ENCODE data around the gene PARD3. TPM values are rescaled to one million over a fixed set of nuclear protein-coding genes. Genes with fewer than 3 reads are reported as not detected.

The PARD3 gene
- total and polyA plus RNA-seq, 7 experiments from 2014 or later = 0.19 to 1.2 (median 0.43) TPM

DNA sequence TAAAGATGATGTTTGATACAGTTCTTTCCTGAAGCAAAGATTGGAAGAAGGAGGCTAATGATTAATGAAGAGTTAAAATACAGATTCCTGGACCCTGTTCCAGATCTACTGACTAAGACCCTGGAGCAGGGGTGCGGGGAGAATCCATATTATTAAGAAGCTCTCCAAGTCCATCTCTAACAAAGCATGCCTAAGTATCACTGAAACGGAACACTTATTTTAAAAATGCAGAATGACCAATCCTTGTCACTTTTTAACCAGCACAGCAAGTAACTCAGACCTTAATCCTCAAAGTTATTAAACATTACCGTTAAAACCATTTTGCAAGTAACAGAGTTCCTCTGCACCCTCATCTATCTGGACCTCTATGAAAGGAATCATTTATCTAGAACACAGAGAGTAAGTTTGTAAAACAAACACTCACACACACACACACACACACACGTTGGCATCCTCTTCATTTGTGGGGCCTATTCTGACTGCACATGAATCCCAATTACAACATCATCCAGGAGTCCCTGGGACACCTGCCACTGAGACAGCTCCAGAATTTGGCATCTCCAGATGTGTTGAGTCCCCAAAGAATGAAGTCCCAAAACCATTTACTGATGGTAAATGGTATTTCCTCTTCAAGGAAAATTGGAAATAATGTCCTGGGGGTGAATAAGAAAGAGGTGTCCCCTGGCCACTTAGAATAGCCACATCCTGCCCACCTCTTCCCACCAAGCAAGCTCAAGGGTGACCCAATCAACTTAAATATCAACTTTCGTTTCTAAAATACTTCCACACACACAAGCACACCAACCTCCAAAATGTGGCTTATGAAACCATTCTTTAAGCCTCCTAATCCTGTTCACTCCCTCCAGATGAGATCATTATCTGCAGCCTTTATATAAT, 117.5 kb downstream of the PARD3 start:
- H3K27ac Mint-ChIP-seq = no peak overlapping the region
- H3K9me3 Mint-ChIP-seq = peaks cover 0 to 1% (median 0%) of the 10 kb centered on the region in 11 donors
- no peaks in the 10 kb centered on the region for H3K27me3 ChIP-seq (ENCODE audit: control insufficient read depth in 2 of 2, insufficient read depth in 2 of 2, low read length in 2 of 2)
- H3K27me3 Mint-ChIP-seq = peaks cover 0 to 16% (median 6%) of the 10 kb centered on the region in 5 donors
- H3K9me3 ChIP-seq (ENCODE audit: control insufficient read depth in 2 of 3, low read length in 3 of 3) = no peaks in the 10 kb centered on the region
- H3K4me3 ChIP-seq (ENCODE audit: low read length) = no peak overlapping the region
- H3K36me3 ChIP-seq (ENCODE audit: control insufficient read depth in 2 of 3, insufficient read depth in 3 of 3, low read length in 3 of 3) = no peaks in the 10 kb centered on the region
- ATAC-seq = no peak
- intact Hi-C loops (cut with micrococcal nuclease) = no loop called here
- H3K4me1 ChIP-seq (ENCODE audit: control insufficient read depth in 2 of 2, insufficient read depth in 2 of 2, low read length in 2 of 2) = no peaks in the 10 kb centered on the region
- POLR2A ChIA-PET = no interaction called here
- peaks cover 0 to 10% (median 0%) of the 10 kb centered on the region in 7 donors for H3K4me1 Mint-ChIP-seq
- CTCF ChIA-PET = no interaction called here
- no peak for DNase-seq
- no peak overlapping the region for H3K27ac ChIP-seq (ENCODE audit: low read depth, low read length)
- no peak overlapping the region for H3K4me3 Mint-ChIP-seq
- H3K36me3 Mint-ChIP-seq = no peaks in the 10 kb centered on the region

- intact Hi-C loops (cut with micrococcal nuclease) = no loop called here
- H3K9me3 Mint-ChIP-seq = peaks cover 0 to 2% (median 0%) of the 10 kb centered on the region in 11 donors
- Histone ChIP-seq H3K27me3 (ENCODE audit: control insufficient read depth in 2 of 2, insufficient read depth in 2 of 2, low read length in 2 of 2) (no peaks in the 10 kb centered on the region), H3K27ac (ENCODE audit: low read depth, low read length) (no peak overlapping the region), H3K36me3 (ENCODE audit: control insufficient read depth in 2 of 3, insufficient read depth in 3 of 3, low read length in 3 of 3) (no peaks in the 10 kb centered on the region), H3K4me3 (ENCODE audit: low read length) (no peak overlapping the region), H3K9me3 (ENCODE audit: control insufficient read depth in 2 of 3, low read length in 3 of 3) (no peaks in the 10 kb centered on the region), H3K4me1 (ENCODE audit: control insufficient read depth in 2 of 2, insufficient read depth in 2 of 2, low read length in 2 of 2) (no peaks in the 10 kb centered on the region)
- DNase-seq (no peak), ATAC-seq (no peak)
- no peak overlapping the region for H3K27ac Mint-ChIP-seq
- peaks cover 0 to 10% (median 0%) of the 10 kb centered on the region in 7 donors for H3K4me1 Mint-ChIP-seq
- POLR2A ChIA-PET = no interaction called here
- no peaks in the 10 kb centered on the region for H3K36me3 Mint-ChIP-seq
- H3K27me3 Mint-ChIP-seq = peaks cover 0 to 12% (median 6%) of the 10 kb centered on the region in 5 donors
- no peak overlapping the region for H3K4me3 Mint-ChIP-seq
- CTCF ChIA-PET = no interaction called here
Observed at GRCh38 chr10:34696423-34696822, 118.7 kb downstream of the PARD3 start.

DNA sequence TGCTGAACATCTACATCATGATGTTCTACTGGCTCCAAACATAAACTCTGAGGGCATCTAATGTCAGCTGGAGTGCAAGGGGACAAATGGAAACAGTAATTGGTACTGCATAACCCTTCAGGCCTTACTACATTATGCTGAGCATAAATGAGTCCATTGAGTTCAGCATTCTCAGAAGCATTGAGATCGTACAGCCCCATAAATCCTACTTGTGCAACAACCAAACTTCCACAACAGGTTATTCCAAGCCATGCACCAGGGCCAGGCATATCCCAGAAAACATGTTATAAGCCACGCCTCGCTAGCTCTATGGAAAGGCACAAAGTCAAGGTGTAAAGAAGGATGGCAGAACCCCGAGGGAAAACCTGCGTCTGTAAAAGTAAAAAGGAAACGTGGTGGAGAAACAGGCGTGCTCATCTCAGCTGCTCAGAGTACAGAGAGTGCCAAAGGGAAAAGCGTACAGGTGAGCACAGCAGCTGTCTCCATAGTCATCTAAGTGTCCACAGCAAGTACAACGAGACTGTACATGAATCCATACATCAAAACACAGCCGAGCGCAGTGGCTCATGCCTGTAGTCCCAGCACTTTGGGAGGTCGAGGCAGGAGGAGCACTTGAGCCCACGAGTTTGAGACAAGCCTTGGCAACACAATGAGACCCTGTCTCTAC, 124.6 kb downstream of the PARD3 start:
- ATAC-seq (no peak), DNase-seq (no peak)
- Histone ChIP-seq H3K4me3 (ENCODE audit: low read length) (no peak overlapping the region), H3K9me3 (ENCODE audit: control insufficient read depth in 2 of 3, low read length in 3 of 3) (no peaks in the 10 kb centered on the region), H3K36me3 (ENCODE audit: control insufficient read depth in 2 of 3, insufficient read depth in 3 of 3, low read length in 3 of 3) (no peaks in the 10 kb centered on the region), H3K27ac (ENCODE audit: low read depth, low read length) (no peak overlapping the region), H3K4me1 (ENCODE audit: control insufficient read depth in 2 of 2, insufficient read depth in 2 of 2, low read length in 2 of 2) (no peaks in the 10 kb centered on the region), H3K27me3 (ENCODE audit: control insufficient read depth in 2 of 2, insufficient read depth in 2 of 2, low read length in 2 of 2) (no peaks in the 10 kb centered on the region)
- Mint-ChIP-seq H3K36me3 (no peaks in the 10 kb centered on the region), H3K27ac (no peak overlapping the region), H3K4me3 (no peak overlapping the region), H3K27me3 (peaks cover 0 to 3% (median 0%) of the 10 kb centered on the region in 5 donors), H3K4me1 (no peaks in the 10 kb centered on the region), H3K9me3 (peaks cover 0 to 5% (median 0%) of the 10 kb centered on the region in 11 donors)
- intact Hi-C loops (cut with micrococcal nuclease) = no loop called here
- ChIA-PET CTCF (no interaction called here), POLR2A (no interaction called here)

GRCh38 chr10:34689053-34689452, 126.0 kb downstream of the PARD3 start:
- ChIA-PET POLR2A (no interaction called here), CTCF (no interaction called here)
- H3K9me3 Mint-ChIP-seq = peaks cover 0 to 5% (median 0%) of the 10 kb centered on the region in 11 donors
- DNase-seq (no peak), ATAC-seq (no peak)
- H3K4me1 Mint-ChIP-seq = no peaks in the 10 kb centered on the region
- intact Hi-C loops (cut with micrococcal nuclease) = no loop called here
- Histone ChIP-seq H3K9me3 (ENCODE audit: control insufficient read depth in 2 of 3, low read length in 3 of 3) (no peaks in the 10 kb centered on the region), H3K27me3 (ENCODE audit: control insufficient read depth in 2 of 2, insufficient read depth in 2 of 2, low read length in 2 of 2) (no peaks in the 10 kb centered on the region), H3K4me1 (ENCODE audit: control insufficient read depth in 2 of 2, insufficient read depth in 2 of 2, low read length in 2 of 2) (no peaks in the 10 kb centered on the region), H3K4me3 (ENCODE audit: low read length) (no peak overlapping the region), H3K27ac (ENCODE audit: low read depth, low read length) (no peak overlapping the region), H3K36me3 (ENCODE audit: control insufficient read depth in 2 of 3, insufficient read depth in 3 of 3, low read length in 3 of 3) (no peaks in the 10 kb centered on the region)
- H3K4me3 Mint-ChIP-seq = no peak overlapping the region
- no peak overlapping the region for H3K27ac Mint-ChIP-seq
- no peaks in the 10 kb centered on the region for H3K36me3 Mint-ChIP-seq
- H3K27me3 Mint-ChIP-seq = peaks cover 0 to 3% (median 0%) of the 10 kb centered on the region in 5 donors

DNA sequence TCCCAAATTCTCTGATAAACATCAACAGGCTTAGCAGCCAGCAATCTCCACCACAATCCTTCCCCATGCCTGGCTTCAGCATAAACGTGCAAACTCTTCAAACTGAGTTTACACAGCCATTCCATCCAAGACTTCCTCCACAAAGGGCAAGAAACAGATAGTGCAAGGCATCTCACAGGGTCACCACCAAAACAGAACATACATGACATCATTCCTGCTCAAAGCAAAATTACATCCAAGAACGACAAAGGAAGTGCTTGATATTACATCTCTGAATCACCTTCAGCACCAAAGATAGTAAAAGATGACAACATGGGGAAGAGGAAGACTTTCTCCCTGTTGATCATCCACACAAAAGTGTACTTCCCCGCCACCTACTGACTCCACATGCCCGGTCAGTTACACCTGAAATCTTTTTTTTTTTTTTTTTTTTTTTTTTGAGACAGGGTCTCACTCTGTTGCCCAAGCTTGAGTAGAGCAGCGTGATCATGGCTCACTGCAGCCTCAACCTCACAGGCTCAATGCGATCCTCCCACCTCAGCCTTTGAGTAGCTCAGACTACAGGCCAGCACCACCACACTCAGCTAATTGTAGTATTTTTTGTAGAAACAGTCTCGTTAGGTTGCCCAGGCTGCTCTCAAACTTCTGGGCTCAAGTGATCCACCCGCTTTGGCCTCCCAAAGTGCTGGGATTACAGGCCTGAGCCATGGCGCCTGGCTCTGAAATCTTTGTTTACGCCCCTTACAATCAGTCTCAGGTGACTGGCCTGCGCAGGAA, 127.5 kb downstream of the PARD3 start:
- Histone ChIP-seq H3K4me3 (ENCODE audit: low read length) (no peak overlapping the region), H3K9me3 (ENCODE audit: control insufficient read depth in 2 of 3, low read length in 3 of 3) (no peaks in the 10 kb centered on the region), H3K27me3 (ENCODE audit: control insufficient read depth in 2 of 2, insufficient read depth in 2 of 2, low read length in 2 of 2) (no peaks in the 10 kb centered on the region), H3K36me3 (ENCODE audit: control insufficient read depth in 2 of 3, insufficient read depth in 3 of 3, low read length in 3 of 3) (no peaks in the 10 kb centered on the region), H3K4me1 (ENCODE audit: control insufficient read depth in 2 of 2, insufficient read depth in 2 of 2, low read length in 2 of 2) (no peaks in the 10 kb centered on the region), H3K27ac (ENCODE audit: low read depth, low read length) (no peak overlapping the region)
- ChIA-PET POLR2A (no interaction called here), CTCF (no interaction called here)
- Mint-ChIP-seq H3K4me1 (no peaks in the 10 kb centered on the region), H3K27ac (no peak overlapping the region), H3K27me3 (peaks cover 0 to 7% (median 0%) of the 10 kb centered on the region in 5 donors), H3K9me3 (peaks cover 0 to 3% (median 0%) of the 10 kb centered on the region in 11 donors), H3K4me3 (no peak overlapping the region), H3K36me3 (no peaks in the 10 kb centered on the region)
- intact Hi-C loops (cut with micrococcal nuclease) = no loop called here
- DNase-seq = no peak
- ATAC-seq = no peak

DNA sequence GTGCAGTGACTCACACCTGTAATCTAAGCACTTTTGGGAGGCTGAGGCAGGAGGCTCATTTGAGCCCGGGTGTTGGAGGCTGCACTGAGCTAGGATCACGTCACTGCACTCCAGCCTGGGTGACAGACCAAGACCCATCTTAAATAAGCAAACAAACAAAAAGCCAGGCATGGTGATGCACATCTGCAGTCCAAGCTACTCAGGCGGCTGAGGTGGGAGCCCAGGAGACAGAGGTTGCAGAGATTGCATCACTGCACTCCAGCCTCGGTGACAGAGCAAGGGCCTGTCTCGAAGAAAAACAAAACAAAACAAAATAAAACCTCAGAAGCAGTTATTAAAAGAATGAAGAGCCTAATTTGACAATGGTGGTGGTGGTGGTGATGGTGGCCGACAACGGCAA, 132.5 kb downstream of the PARD3 start:
- H3K9me3 ChIP-seq (ENCODE audit: control insufficient read depth in 2 of 3, low read length in 3 of 3) = no peaks in the 10 kb centered on the region
- ATAC-seq (no peak), DNase-seq (no peak)
- Mint-ChIP-seq H3K4me3 (no peak overlapping the region), H3K27ac (no peak overlapping the region), H3K27me3 (peaks cover 0 to 13% (median 2%) of the 10 kb centered on the region in 5 donors), H3K4me1 (no peaks in the 10 kb centered on the region), H3K36me3 (no peaks in the 10 kb centered on the region), H3K9me3 (no peaks in the 10 kb centered on the region)
- ChIA-PET POLR2A (no interaction called here), CTCF (no interaction called here)
- no peaks in the 10 kb centered on the region for H3K36me3 ChIP-seq (ENCODE audit: control insufficient read depth in 2 of 3, insufficient read depth in 3 of 3, low read length in 3 of 3)
- no peaks in the 10 kb centered on the region for H3K27me3 ChIP-seq (ENCODE audit: control insufficient read depth in 2 of 2, insufficient read depth in 2 of 2, low read length in 2 of 2)
- H3K4me1 ChIP-seq (ENCODE audit: control insufficient read depth in 2 of 2, insufficient read depth in 2 of 2, low read length in 2 of 2) = no peaks in the 10 kb centered on the region
- no peak overlapping the region for H3K27ac ChIP-seq (ENCODE audit: low read depth, low read length)
- H3K4me3 ChIP-seq (ENCODE audit: low read length) = no peak overlapping the region
- intact Hi-C loops (cut with micrococcal nuclease) = no loop called here

All from naive thymus-derived CD4-positive, alpha-beta T cell (primary cell).